Gastroesophageal sphincter (tissue), 3 donors: ENCODE data around the gene KRTAP19-1.

ENCODE experiments used
- EP300 ChIP-seq: sonication (generic); formaldehyde crosslinking; IDR thresholded peaks from one replicate; pipeline ENCODE4 v1.6.1; 2017; ENCODE audit warnings: antibody characterized with exemption, mild to moderate bottlenecking
- POLR2A ChIP-seq, 2 donors: fragments of 450-650 bp; IDR thresholded peaks; one replicate each; pipeline ENCODE4 v1.6.1; 2017; ENCODE audit warnings: antibody characterized with exemption in 2 of 2, mild to moderate bottlenecking in 2 of 2, moderate library complexity in 1 of 2
- POLR2AphosphoS5 ChIP-seq: sonication (generic); formaldehyde crosslinking; IDR thresholded peaks from one replicate; pipeline ENCODE4 v1.6.1; 2017; ENCODE audit warnings: antibody characterized with exemption
- TF ChIP-seq, protein P1 (sequence below), 4 experiments: fragments of 200-600 bp in 2 of 4; fragments of 450-650 bp in 2 of 4; sonication (generic) in 1 of 4; IDR thresholded peaks; one replicate each; pipeline ENCODE4 v1.5.1; 2017 to 2019; ENCODE audit warnings: antibody characterized with exemption in 4 of 4, mild to moderate bottlenecking in 2 of 4, moderate library complexity in 2 of 4

DNA sequence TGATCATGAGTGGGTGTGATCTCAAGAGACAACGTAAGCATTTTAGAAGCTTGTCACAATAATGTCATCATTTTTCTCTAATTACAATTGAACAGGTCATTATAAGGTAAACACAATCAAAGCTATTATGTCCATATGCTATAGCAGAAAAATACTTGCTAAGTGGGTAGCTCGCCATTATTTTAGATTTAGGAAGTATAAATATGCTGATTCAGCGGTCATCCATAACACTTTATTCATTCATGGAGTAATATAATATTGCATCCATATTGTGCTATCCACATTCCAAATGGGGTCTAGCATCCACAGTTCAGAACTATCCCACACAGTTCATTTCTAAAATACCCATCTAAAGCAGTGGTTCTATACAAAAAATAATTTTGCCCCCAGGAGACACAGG, 31.7 kb downstream of the KRTAP19-1 start:
- TF ChIP-seq, protein P1, sequence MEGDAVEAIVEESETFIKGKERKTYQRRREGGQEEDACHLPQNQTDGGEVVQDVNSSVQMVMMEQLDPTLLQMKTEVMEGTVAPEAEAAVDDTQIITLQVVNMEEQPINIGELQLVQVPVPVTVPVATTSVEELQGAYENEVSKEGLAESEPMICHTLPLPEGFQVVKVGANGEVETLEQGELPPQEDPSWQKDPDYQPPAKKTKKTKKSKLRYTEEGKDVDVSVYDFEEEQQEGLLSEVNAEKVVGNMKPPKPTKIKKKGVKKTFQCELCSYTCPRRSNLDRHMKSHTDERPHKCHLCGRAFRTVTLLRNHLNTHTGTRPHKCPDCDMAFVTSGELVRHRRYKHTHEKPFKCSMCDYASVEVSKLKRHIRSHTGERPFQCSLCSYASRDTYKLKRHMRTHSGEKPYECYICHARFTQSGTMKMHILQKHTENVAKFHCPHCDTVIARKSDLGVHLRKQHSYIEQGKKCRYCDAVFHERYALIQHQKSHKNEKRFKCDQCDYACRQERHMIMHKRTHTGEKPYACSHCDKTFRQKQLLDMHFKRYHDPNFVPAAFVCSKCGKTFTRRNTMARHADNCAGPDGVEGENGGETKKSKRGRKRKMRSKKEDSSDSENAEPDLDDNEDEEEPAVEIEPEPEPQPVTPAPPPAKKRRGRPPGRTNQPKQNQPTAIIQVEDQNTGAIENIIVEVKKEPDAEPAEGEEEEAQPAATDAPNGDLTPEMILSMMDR (IDR thresholded peaks at IDR 0.05): no peak
- TF ChIP-seq POLR2A (IDR thresholded peaks at IDR 0.05) (no peak), POLR2AphosphoS5 (no peak), EP300 (no peak)
